Lung (tissue), 12 donors: Measurements from ENCODE around the gene BATF. TPM values are rescaled to one million over a fixed set of nuclear protein-coding genes. Genes with fewer than 3 reads are reported as not detected.

Experiments
- ATAC-seq: fragments of 200-7000 bp; cut with Tn5 transposase; one replicate; pipeline ENCODE4 v1.9.1; 2020; ENCODE audit warnings: moderate number of reproducible peaks; ENCODE audit not compliant: insufficient read depth, low FRiP score
- DNase-seq, 3 donors: peaks; one replicate each; pipeline ENCODE4 v3.0.0-alpha.2; 2013 to 2017
- H3K27ac ChIP-seq, 2 donors: one replicate each; pipeline ENCODE4 v1.5.1; 2013; ENCODE audit warnings: mild to moderate bottlenecking in 2 of 2, moderate library complexity in 2 of 2, control low read depth in 1 of 2, inconsistent platforms in 1 of 2, low read depth in 1 of 2, low read length in 1 of 2
- H3K27me3 ChIP-seq, 3 donors: one replicate each; pipeline ENCODE4 v1.5.1; 2013; ENCODE audit warnings: low read length in 2 of 3; ENCODE audit not compliant: control insufficient read depth in 3 of 3, insufficient read depth in 3 of 3
- H3K36me3 ChIP-seq, 4 donors: one replicate each; pipeline ENCODE4 v1.5.1; 2013; ENCODE audit warnings: low read length in 4 of 4, mild to moderate bottlenecking in 1 of 4, moderate library complexity in 1 of 4; ENCODE audit not compliant: control insufficient read depth in 4 of 4, insufficient read depth in 4 of 4
- H3K4me1 ChIP-seq, 5 donors: one replicate each; pipeline ENCODE4 v1.5.1; 2013; ENCODE audit warnings: low read length in 5 of 5, mild to moderate bottlenecking in 2 of 5, moderate library complexity in 1 of 5; ENCODE audit not compliant: control insufficient read depth in 5 of 5, insufficient read depth in 5 of 5
- H3K4me3 ChIP-seq: one replicate; pipeline ENCODE4 v1.5.1; 2013; ENCODE audit warnings: mild to moderate bottlenecking, control low read depth, moderate library complexity
- H3K9ac ChIP-seq, 2 donors: one replicate each; pipeline ENCODE4 v1.5.1; 2013; ENCODE audit warnings: low read length in 2 of 2, control low read depth in 1 of 2; ENCODE audit not compliant: insufficient read depth in 1 of 2
- H3K9me3 ChIP-seq, 4 donors: one replicate each; pipeline ENCODE4 v1.5.1; 2013; ENCODE audit warnings: low read length in 3 of 4, mild to moderate bottlenecking in 1 of 4, moderate library complexity in 1 of 4; ENCODE audit not compliant: control insufficient read depth in 4 of 4, insufficient read depth in 3 of 4
- CTCF ChIP-seq: IDR thresholded peaks from 2 replicates; pipeline ENCODE4 v1.5.1; 2012; ENCODE audit warnings: mild to moderate bottlenecking; ENCODE audit errors: control extremely low read depth, extremely low read depth
- WGBS, 2 donors: extraction: QIAGEN DNeasy Blood & Tissue Kit; methylation state at CpG; one replicate each; pipeline ENCODE4 v1.1.7; 2013; 5-methylcytosine and 5-hydroxymethylcytosine counted together
- polyA plus RNA-seq, 2 donors: library from polyadenylated mRNA; stranded (reverse); fragments of 200-250 nt; gene quantifications; one replicate each; pipeline ENCODE4 v1.2.1, GENCODE V29; 2013
- total RNA-seq, 2 donors: library from RNA; depleted of rRNA in 1 of 2; stranded (reverse); fragments of >200 nt in 1 of 2; gene quantifications; one replicate each; pipeline ENCODE4 v1.2.1, GENCODE V29; 2014 to 2021
- donor health status: control.
- donor health status: control.
- donor health status: Bipolar disorder and iron deficiency.
- donor health status: healthy.
- donor health status: DM: yes; HTN: yes; CAD: no.

The BATF gene
- total and polyA plus RNA-seq, 4 donors: 7.4 to 74.3 (median 11.7) TPM

GRCh38 chr14:75491376-75491978 is 30.8 kb upstream of the BATF start:
- Histone ChIP-seq H3K9me3 (peaks cover 0 to 1% (median 0%) of the 10 kb centered on the region in 4 donors), H3K27me3 (no peaks in the 10 kb centered on the region), H3K4me1 (no peaks in the 10 kb centered on the region), H3K36me3 (no peaks in the 10 kb centered on the region), H3K9ac (no peak overlapping the region), H3K27ac (no peak overlapping the region), H3K4me3 (no peak overlapping the region)
- no peak for TF ChIP-seq CTCF
- ATAC-seq (no peak), DNase-seq (no peak)
- WGBS, 2 donors: 87 to 90% methylated on average over 14 of the region's 14 CpGs

GRCh38 chr14:75492832-75493591 is 29.3 kb upstream of the BATF start:
- no peak for TF ChIP-seq CTCF
- DNase-seq: no peak
- Histone ChIP-seq H3K27ac (no peak overlapping the region), H3K4me3 (no peak overlapping the region), H3K9me3 (peaks cover 0 to 1% (median 0%) of the 10 kb centered on the region in 4 donors), H3K9ac (no peak overlapping the region), H3K4me1 (no peaks in the 10 kb centered on the region), H3K27me3 (no peaks in the 10 kb centered on the region), H3K36me3 (no peaks in the 10 kb centered on the region)
- 92 to 95% methylated on average over 9 of the region's 9 CpGs for WGBS, 2 donors
- no peak for ATAC-seq

GRCh38 chr14:75493592-75494087 is 28.6 kb upstream of the BATF start:
- no peak for TF ChIP-seq CTCF
- Histone ChIP-seq H3K36me3 (no peaks in the 10 kb centered on the region), H3K27ac (no peak overlapping the region), H3K4me3 (no peak overlapping the region), H3K27me3 (no peaks in the 10 kb centered on the region), H3K4me1 (no peaks in the 10 kb centered on the region), H3K9ac (no peak overlapping the region), H3K9me3 (peaks cover 0 to 1% (median 0%) of the 10 kb centered on the region in 4 donors)
- ATAC-seq: no peak
- whole genome bisulfite sequencing, 2 donors: 61% methylated on average over 8 of the region's 8 CpGs
- DNase-seq: peak in 2 of 3 donors; percentile 49 to 67
